Calu3 (cell line): ENCODE measurements around the gene IRF2. TPM values are rescaled to one million over a fixed set of nuclear protein-coding genes. Genes with fewer than 3 reads are reported as not detected.

Experiments
- BruUV-seq: library from RNA; stranded (reverse); fragments of 400-500 nt; replicated peaks from 2 replicates; lab custom pipeline; 2021; lab: Mats Ljungman, UMichigan
- CTCF ChIA-PET: fragments of 300-600 bp; sonication (Branson Sonifier 250); formaldehyde crosslinking; loops from one replicate; lab custom pipeline; 2022; ENCODE audit warnings: antibody characterized with exemption; lab: Charles Lee
- DNase-seq: peaks from one replicate; pipeline ENCODE4 v3.0.0; 2022
- H3K27ac Mint-ChIP-seq: one replicate; pipeline ENCODE4 v1.8.0; 2022; ENCODE audit warnings: mixed read lengths; ENCODE audit not compliant: unreplicated experiment
- H3K27me3 Mint-ChIP-seq: one replicate; pipeline ENCODE4 v1.8.0; 2022; ENCODE audit warnings: mixed read lengths; ENCODE audit not compliant: unreplicated experiment
- H3K36me3 Mint-ChIP-seq: one replicate; pipeline ENCODE4 v1.8.0; 2022; ENCODE audit warnings: mild to moderate bottlenecking, moderate library complexity, mixed read lengths; ENCODE audit not compliant: insufficient read depth, unreplicated experiment
- H3K4me1 Mint-ChIP-seq: one replicate; pipeline ENCODE4 v1.8.0; 2022; ENCODE audit warnings: mild to moderate bottlenecking, low read depth, mixed read lengths; ENCODE audit not compliant: unreplicated experiment
- H3K4me3 Mint-ChIP-seq: one replicate; pipeline ENCODE4 v1.8.0; 2022; ENCODE audit warnings: mild to moderate bottlenecking, low read depth, moderate library complexity, mixed read lengths; ENCODE audit not compliant: unreplicated experiment
- H3K9me3 Mint-ChIP-seq: one replicate; pipeline ENCODE4 v1.8.0; 2022; ENCODE audit warnings: low read depth, mixed read lengths; ENCODE audit not compliant: unreplicated experiment
- intact Hi-C: fragments of 100-400 bp; cut with micrococcal nuclease; formaldehyde crosslinking; loops from one replicate; pipeline ENCODE4 v1.10.0; 2022; ENCODE audit not compliant: unreplicated experiment
- total RNA-seq: library from RNA; stranded (reverse); gene quantifications from 2 replicates; pipeline ENCODE4 v1.2.3, GENCODE V29; 2022
- TF ChIP-seq, protein P1 (sequence below): fragments of 200-600 bp; IDR thresholded peaks from one replicate; pipeline ENCODE4 v1.8.0; 2022; ENCODE audit warnings: antibody characterized with exemption; ENCODE audit not compliant: unreplicated experiment

IRF2 gene
- total RNA-seq, 1 experiment from 2014 or later, result 27.3 TPM

DNA sequence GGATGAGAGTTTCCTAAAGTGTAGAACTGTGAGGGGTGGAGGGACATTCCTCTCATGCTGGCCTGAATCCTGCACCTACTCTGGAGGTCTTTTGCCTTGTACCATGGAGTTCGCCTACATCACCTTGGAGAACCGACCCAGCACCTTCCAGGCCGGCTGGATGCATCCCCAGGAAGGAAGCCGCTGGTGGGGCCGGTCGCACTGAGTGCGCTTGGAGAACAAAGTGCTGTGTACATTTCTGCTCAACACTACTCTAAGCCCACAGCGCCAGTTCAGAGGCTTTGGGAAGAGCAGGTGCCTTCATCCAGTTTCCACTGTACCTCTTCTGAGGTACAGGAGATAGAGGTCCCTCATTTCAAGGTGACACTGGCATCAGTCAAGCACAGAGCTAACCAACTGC is 15.4 kb upstream of the IRF2 start:
- Mint-ChIP-seq H3K4me3 (no peak overlapping the region), H3K27me3 (no peaks in the 10 kb centered on the region), H3K9me3 (no peaks in the 10 kb centered on the region), H3K4me1 (no peaks in the 10 kb centered on the region), H3K36me3 (no peaks in the 10 kb centered on the region), H3K27ac (no peak overlapping the region)
- intact Hi-C loops, result no loop called here
- no TSS peak for BruUV-seq
- CTCF ChIA-PET, result no interaction called here
- no peak for DNase-seq
- TF ChIP-seq, protein P1, sequence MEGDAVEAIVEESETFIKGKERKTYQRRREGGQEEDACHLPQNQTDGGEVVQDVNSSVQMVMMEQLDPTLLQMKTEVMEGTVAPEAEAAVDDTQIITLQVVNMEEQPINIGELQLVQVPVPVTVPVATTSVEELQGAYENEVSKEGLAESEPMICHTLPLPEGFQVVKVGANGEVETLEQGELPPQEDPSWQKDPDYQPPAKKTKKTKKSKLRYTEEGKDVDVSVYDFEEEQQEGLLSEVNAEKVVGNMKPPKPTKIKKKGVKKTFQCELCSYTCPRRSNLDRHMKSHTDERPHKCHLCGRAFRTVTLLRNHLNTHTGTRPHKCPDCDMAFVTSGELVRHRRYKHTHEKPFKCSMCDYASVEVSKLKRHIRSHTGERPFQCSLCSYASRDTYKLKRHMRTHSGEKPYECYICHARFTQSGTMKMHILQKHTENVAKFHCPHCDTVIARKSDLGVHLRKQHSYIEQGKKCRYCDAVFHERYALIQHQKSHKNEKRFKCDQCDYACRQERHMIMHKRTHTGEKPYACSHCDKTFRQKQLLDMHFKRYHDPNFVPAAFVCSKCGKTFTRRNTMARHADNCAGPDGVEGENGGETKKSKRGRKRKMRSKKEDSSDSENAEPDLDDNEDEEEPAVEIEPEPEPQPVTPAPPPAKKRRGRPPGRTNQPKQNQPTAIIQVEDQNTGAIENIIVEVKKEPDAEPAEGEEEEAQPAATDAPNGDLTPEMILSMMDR, result no peak

DNA sequence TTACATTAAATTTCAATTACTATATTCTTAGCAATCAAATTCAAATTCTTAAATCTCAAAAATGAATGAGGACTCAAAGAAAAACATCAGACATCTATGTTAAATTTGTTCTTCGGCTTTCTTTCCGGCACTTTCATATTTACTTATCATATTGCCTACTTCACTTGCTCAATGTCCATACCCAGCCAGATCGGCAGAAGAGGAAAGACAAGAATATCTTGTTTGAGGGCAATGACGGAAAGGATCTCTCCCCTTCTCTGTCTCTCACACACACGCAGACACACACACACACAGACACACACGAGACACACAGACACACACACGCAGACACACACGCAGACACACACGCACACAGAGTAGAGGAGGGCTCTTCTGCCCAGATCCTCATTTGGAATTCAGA is 13.2 kb upstream of the IRF2 start:
- no peak overlapping the region for H3K27ac Mint-ChIP-seq
- BruUV-seq, result no TSS peak
- TF ChIP-seq, protein P1, result no peak

DNA sequence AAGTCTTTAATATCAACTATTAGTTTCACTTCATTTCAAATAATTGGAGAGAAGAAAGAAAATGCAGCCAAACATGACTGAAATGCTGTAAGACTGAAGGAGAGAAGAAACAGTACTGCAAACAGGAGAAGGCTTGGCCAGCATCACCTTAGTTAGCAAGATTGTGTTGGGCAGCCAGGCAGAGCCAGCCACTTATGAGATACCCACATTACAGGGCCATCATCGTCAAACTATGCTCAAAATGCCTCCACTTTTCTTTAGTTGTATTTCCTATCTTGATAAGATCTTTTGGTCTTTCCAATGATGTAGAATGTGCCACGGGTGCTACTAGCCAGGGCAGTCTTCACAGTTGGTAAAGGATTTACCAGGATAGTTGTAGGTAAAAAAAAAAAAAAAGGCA is 10.9 kb upstream of the IRF2 start:
- no peak for DNase-seq
- Mint-ChIP-seq H3K9me3 (no peaks in the 10 kb centered on the region), H3K27ac (no peak overlapping the region), H3K4me3 (no peak overlapping the region), H3K36me3 (no peaks in the 10 kb centered on the region), H3K27me3 (no peaks in the 10 kb centered on the region), H3K4me1 (no peaks in the 10 kb centered on the region)
- no TSS peak for BruUV-seq
- TF ChIP-seq, protein P1, result no peak
- intact Hi-C loops, result no loop called here
- CTCF ChIA-PET, result no interaction called here

More for the DNA sequence above, 13.2 kb upstream of the IRF2 start:
- Mint-ChIP-seq H3K27me3 (no peaks in the 10 kb centered on the region), H3K4me1 (no peaks in the 10 kb centered on the region), H3K4me3 (no peak overlapping the region), H3K36me3 (no peaks in the 10 kb centered on the region), H3K9me3 (no peaks in the 10 kb centered on the region)
- CTCF ChIA-PET, result no interaction called here
- intact Hi-C loops, result no loop called here
- no peak for DNase-seq

DNA sequence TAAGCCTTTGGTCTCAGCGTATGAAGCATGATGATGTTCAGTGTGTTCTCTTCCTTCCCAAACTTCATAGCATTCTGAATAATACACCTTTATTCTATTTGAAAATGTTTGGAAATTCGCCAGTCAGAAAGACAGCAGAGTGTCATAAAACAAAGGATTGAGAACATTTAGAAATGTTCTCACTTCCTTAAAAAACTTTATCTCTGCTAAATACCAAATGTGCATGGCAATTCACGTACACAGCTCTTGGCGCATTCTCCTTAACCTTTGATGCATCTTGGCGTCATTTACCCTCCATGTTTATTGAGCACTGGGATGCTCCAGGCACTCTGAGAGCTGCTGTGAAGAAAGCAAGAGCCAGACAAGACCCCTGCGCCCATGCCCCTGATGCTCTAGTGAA is 7.2 kb upstream of the IRF2 start:
- Mint-ChIP-seq H3K27ac (no peak overlapping the region), H3K4me1 (peaks cover 15% of the 10 kb centered on the region), H3K9me3 (no peaks in the 10 kb centered on the region), H3K36me3 (peaks cover 6% of the 10 kb centered on the region), H3K4me3 (no peak overlapping the region), H3K27me3 (no peaks in the 10 kb centered on the region)
- no TSS peak for BruUV-seq
- no peak for DNase-seq
- TF ChIP-seq, protein P1, result no peak
- intact Hi-C loops, result no loop called here
- CTCF ChIA-PET, result no interaction called here
